ENCODE measurements around the gene MMAB.

MMAB gene

DNA sequence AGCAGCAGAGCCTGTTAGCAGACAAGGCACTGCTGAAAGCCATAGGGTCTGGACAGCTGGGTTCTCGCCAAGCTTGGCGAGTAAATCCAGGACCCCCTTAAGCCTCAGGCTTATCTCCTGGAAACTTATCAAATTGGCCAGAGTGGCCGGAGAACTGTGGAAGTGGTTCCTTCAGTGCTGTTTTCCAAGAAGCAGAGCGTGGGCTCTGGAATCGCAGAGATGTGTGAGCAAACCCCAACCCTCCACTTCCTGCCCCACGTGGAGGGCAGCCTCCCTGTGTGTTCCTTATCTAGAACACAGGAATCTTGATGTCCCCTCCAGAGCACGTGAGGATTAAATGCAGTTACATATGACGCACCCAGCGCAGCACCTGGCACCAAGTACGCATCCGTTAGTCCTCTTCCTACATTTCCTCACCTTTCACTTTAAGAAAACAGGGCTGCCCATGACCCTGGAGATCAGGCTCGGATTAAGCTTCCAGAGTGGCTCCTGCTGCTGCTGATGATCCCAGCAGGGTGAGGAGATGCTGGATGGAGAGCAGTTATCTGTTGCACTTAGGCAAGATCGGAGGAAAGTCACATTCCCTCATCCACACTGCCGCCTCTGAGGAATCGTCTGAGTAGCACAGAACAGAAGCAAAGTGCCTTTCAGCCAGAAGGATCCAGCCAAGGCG, 35.0 kb downstream of the MMAB start:
- DNase-seq (ENCODE audit: low read depth), result no peak

DNA sequence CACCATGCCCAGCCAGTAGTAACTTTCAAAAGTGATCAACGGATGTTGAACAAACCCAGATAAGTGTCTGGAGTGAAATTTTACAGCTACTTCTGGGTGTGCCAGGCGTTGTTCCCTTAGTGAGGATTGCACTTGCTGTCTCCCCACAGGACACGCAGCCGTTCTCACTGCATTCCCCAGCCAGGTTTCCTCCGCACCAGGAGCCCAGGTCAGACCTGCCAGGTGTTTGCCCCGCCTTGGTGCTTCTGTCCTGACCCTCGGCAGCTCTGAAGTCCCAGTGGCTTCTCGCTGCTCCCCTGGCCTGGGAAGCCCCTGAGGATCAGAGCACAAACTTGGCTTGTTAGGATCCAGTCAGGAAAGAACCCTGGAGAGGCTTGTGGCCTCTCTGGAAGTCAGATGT, 36.2 kb downstream of the MMAB start:
- no peak for DNase-seq (ENCODE audit: low read depth)

DNA sequence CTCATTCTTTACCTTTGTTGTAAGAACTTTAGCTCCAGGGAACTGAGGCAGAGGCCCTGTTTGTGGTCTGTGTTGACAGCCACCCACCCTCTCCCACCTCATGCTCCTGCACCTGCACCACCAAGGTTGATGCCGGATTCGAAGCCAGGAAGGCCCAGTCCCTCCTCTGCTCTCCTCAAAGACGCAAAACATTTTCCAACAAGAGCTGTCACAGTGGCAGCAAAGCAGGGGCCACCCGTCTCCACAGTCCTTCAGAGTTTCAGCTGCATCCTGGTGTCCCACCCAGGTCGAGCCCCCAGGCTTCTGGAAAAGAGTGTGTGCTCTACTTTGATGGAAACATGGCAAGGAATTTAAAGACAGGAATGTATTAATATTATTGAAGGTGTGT, 37.4 kb downstream of the MMAB start:
- DNase-seq (ENCODE audit: low read depth), result no peak

DNA sequence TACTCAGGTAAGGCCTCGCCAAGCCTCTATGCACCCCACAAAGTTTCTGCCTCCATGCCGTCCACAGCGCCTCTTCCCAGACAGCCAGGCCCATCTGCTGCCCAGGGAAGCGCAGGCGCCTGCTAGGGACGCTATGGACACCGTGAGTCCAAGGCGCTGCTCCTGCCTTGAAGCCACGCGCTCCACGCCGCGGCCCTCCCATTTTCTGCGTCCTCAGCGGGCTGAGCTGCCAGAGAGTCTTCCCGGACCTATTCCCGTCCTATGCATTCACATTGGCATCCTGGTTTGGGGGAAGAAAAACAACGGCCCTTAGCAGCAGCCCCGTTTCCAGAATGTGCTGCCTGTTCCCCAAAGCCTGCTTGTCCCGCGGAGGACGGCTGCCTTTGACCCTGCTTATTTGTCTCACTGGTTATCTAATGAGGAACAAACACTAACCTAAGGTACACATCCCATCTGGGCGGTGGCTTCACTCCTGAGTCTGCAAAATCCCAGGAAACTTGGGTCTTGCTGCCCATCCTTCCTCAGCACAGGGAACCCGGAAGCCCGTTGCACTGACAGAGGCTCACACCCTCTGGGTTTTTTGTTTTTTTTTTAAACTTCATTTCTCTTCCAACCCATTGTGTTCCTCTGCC, 38.0 kb downstream of the MMAB start:
- no peak for DNase-seq (ENCODE audit: low read depth)

DNA sequence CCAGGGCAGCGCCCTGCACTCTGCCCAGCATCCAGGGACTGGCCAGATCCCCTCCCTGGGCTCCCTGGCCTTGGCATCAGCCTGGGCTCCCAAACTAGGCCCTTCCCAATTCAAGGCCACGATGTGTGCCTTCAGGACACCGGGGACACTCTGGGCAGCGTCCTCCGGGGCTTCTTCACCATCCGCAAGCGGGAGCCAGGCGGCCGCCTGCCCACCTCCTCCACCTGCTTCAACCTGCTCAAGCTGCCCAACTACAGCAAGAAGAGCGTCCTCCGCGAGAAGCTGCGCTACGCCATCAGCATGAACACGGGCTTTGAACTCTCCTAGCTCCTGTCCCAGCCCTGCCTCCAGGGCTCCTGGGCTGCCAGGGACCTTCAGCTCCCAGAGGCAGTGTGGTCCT, 38.8 kb downstream of the MMAB start:
- no peak for DNase-seq (ENCODE audit: low read depth)

DNA sequence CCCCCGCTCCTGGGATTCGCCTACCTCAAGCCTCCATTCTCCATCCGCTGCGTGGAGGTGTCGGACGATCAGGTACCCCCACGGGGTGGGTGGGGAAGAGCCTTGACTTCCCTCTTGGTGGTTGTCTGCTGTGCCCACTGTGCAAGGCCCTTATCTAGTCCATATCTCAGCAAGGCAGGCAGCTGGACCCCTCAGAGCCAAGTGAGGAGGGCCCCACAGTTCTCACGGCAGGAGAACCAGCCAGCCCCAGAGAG, 39.9 kb downstream of the MMAB start:
- DNase-seq (ENCODE audit: low read depth), result no peak

DNA sequence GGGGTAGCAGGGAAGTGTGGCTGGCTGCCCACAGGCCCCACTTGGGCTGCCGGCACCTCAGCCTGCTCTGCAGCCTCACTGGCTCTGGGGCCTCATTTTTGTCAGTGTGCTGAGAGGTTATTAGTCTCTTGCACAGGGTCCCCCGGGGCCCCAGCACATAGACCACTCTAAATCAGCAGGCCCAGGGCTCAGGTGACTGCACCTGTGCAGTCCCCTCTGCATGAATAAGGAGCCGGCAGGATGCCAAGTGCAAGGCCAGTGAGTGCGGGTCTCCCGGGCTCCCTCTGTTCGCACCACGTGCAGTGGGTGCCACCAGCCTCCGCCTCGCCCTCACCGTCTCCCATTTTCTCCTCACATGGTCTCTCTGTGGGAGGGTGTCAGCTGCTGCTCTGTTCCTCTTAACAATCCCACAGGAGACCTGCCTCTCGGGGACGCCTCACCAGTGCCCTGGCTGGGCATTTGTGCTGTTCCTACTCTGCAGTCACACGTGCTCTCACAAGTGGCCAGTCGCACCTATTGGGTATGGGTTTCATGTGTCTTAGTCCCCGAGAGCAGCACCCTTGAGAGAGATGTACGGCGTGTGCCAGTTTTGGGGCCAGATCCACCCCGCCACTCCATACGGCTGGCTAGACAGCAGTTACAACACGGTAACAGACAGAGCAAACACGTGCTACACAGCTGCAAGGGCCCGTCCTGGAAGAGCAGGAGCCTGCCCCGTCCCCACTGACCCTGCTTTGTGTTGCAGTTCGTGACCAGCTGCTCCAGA, 40.4 kb downstream of the MMAB start:
- DNase-seq (ENCODE audit: low read depth), result no peak

DNA sequence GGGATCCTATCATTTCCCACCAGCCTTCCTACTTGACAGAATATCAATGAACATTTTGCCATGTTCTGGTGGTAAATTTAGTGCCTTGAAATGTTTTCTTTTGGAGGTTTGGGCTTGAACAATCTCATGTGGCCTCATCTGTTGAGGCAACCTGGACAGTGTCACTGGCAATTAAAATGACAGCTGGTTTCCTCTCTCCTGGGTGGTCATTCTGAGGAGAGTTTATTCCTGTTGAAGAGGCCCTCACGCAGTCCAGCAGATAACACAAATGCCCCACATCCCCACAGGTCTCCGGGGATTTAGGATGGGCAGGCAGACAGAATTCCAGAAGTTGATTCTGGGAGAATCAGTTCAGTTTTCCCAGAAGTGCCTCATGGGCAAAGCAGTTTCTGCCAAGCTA, 41.9 kb downstream of the MMAB start:
- no peak for DNase-seq (ENCODE audit: low read depth)

DNA sequence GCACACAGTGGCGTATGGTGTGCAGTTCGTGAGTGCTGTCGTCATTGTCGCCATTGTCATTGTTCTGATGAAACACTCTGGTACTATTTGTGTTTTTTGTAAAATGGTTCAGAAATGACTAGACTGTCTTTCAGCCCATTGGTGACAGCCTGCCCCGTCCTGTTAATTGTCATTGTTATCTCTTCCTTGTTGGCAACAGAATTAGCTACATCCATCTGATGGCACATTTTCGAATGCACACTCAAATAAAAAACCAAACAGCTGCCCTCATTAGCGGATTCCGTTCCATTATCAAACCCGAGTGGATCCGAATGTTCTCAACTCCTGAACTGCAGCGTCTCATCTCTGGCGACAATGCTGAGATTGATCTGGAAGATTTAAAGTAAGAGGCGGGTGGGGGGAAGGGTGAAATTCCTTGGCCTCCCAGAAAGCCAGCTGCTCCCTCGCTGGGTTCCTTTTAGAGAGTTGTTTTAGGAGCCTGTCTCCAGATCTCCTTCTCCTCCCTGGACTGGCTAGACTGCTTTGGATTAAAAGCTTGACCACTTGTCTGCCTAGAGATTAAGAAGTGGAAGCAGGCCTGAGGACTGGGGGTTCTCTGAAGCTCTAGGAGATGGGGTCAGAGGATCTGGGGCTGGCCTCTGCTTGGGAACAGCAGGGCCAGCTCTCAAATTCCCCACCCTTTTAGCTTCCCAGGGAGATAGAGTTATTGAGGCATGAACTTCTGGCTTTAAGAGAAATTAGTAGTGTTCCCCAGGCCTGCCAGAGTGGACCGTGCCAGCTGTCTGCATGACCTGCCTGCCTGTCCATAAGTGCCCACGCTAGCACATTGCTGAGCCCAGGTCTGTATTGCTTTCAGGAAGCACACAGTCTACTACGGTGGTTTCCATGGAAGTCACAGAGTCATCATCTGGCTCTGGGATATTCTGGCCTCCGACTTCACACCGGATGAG, 43.3 kb downstream of the MMAB start:
- DNase-seq (ENCODE audit: low read depth), result no peak

DNA sequence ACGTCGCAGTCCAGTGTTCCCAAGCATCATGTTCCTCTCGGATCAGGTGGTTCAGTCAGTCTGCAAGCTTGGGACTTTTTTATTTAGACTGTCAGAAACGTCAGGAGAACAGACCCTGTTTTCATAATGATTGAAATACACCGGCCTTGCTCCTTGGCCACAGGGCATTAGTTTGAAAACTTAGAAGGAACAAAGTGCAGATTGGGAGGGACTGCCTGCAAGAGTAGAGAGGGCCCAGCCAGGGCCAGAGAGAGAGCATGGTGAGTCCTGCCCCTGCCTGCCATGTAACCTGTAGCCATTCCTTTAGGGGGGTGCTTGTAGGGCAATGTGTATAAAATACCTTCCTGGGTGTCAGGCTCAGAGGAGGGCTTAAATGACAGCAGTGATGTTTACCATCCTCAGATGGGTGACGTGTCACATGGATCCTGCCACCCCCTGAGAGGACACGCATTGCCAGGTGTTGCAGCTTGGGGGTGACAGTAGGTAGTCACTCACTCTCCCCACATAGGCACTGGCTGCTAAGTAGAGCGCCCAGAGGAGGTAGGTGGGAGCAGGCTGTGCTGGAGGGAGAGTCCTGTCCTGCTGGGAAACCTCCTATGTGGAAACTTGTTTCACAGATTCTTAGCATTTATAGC, 45.7 kb downstream of the MMAB start:
- no peak for DNase-seq (ENCODE audit: low read depth)

DNA sequence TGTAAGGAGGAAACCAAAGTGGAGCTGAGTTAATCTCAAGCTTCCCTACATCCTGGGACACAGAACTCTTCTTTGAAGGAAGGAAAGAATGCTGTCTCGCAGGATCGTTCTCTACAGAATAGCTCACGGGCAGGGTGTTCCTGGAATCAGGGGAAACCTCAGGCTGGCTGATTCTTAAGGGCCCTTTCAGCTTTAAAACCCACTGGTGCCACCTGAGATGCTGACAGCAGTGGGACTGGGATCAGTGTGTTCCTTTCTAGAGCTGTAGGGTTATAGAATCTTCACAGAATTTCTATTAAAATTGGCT, 48.1 kb downstream of the MMAB start:
- no peak for DNase-seq (ENCODE audit: low read depth)

DNA sequence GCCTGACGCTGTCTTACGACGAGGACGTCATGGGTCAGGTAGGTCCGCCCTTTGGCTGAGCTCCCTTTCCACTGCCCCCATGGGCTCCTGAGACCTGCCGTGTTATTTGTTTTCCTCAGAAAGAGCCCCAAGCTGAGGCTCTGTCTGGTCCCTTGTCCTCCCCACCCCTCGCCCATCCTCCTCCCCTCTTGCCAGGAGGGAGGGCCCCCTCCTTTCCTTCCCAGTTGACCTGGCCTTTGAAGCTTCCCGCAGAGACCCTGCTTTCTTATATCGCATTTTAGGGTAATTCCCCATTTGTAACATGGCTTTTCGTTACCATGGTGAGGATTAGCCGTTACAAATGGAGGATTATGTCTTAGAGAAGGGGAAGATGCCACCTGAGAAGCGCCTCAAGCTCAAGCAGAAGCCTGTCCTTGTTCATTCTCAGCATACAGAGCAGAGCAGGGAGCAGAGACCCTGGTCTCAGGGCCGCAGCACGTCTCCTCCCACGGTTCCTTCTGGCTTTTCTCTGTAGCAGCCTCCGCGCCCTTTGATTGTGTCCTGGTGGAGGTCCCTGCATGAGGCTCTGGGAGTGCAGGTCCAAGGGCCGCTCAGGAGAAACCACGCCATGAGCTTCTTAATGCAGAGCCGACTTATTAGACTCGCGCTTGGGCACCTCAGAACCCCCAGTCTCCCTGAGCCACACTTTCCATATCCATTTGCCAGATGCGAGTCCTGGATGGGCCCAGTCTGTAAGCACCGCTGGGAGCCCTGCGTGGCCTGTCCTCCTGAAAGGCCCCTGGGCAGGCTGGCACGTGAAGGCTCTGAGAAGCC, 48.6 kb downstream of the MMAB start:
- no peak for DNase-seq (ENCODE audit: low read depth)

DNA sequence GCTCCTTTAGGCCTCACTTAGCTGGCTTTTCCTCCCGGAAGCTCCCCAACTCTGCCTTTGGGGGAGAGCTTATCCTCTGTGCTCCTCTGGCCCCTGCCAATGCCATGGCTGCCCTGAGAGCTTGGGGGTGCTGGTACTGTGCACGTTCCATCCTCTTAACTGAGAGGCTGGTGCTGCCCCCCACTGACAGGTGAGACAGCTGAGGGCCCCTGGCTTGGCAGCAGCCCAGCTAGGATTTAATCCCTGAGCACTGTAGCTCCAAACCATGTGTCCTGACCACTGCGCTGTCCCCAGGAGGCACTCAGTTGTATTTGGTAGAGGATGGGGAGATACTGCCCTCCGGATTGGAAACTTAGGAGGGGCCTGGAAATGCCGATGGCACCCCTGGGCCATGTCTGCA, 49.8 kb downstream of the MMAB start:
- no peak for DNase-seq (ENCODE audit: low read depth)

DNA sequence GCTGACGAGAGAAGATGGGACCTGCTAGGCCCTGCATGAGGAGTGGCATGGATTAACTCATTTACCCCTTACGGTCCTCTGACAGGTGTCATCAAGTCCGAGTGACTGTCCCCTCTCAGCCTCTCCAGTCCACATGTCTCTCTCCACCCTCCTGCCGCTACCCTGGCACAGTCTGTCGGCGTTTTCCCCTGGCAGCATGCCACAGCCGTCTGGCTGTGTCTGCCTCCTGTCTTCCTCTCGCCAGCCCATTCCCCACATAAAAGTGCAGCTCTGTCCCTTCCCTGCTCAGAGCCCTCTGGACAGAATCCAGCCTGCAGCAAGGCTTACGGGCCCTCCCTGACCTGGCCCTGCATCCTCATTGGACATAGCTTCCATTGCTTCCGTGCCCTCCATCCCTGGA, 50.2 kb downstream of the MMAB start:
- DNase-seq (ENCODE audit: low read depth), result no peak

DNA sequence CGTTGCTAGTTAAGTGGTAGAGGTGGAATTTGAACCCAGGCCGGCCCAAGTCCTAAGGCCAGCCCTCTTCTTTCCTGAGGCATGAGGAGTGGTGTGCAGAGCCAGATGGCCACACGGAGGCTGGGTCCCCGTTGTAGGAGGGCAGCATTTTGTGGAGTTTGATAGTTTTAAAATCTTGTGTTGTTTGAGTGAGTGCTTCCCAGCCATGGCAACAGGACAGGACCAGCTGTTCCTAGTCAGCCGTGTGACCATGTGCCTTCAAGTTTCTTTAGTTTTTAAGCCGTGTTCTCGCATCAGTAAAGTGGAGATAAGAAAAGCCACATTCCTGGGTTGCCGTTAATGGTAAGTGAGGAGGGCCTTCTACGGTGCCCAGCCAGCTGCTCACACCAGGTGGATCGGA, 51.5 kb downstream of the MMAB start:
- DNase-seq (ENCODE audit: low read depth), result no peak

DNA sequence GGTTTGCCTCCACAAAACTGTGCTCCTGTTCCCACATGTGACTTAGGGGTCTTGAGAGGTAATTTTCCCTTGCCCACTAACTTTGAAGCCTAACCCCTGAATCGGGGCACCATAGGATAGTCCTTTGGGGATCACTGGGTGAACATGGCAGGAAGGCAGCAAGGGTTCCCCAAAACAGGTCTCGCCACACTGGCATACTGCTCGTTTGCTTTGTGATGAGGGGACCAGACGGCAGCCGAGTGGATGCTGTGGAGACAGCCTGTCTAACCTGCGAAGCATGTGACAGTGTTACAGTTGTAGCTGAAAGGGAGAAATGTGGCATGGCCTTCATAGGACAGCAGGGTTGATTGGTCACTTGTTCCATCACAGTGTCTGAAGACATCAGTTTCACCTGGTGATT, 53.5 kb downstream of the MMAB start:
- DNase-seq (ENCODE audit: low read depth), result no peak

DNA sequence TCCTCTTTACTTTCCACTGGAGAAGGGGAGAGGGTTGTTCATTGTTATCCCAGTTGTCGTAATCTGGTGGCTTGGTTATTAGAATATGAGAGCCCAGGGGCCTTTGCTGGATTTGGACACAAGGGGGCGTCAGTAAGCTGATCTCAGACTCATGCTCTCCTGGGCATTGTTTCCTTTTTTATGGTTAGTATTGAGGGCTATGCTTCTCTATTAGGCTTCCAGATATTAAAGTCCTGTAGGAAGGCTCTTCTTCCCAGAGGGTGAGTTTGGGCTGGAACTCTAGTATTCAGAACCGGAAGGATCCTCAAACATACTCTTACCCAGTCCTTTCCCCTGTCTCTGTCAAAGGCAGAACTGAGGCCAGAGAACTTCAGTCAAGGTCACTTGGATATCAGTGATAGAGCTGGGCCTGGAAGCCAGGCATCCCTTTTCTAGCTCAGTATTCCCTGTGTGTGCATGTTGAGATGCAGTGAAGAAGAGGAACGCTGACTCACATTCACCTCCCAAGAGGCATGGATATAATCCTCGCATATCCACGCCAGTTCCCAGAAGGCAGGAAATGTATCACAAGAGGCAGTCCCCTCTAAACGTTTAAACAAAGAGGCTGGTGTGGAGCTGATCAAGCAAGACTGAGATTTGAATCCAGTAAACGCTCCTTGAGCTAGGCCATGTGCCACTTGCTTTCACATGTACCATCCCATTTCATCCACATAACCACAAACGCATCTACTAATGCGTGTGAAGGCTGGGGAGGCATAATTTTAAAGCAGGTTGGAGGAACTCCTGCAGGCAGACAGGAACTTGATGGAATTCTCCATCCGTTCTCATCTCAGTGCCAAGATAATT, 54.3 kb downstream of the MMAB start:
- peak; percentile 8 for DNase-seq (ENCODE audit: low read depth)

DNA sequence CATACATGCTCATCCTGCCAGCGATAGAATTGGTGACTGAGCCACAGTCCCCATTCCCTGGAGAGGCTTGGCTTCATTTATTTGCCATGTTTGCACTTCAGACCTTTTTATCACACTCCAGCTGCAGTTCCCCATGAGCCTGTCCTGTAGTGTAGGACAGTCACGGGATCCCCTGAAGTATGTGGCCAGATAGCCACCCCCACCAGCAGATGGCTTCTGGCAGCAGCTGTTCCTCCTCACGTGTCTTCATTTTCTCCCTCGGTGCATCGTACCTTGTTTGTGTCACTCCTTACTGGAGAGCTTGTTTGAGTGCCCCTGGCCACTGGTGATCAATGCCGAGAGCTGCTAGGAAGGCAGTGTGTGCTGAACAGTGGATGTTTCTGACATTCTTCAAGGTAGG, 55.7 kb downstream of the MMAB start:
- DNase-seq (ENCODE audit: low read depth), result no peak

DNA sequence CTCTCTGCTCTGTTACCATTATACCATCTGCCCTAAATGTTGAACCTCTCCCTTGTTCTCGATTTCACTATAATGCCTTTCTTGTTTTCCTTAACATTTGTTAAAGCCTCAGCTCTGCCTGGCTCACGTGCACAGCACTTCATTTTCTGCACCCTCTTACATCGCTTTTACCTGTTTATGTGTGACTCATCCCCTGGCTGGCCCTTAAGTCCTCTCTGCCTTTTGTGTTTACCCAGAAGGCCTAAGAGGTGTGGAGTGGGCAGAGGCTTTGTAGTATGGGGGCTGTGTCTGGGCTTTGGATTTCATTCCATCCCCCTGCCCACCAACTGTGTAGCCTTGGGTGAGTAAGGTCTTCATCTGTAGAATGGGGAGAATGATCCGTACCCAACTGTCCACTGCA, 59.3 kb downstream of the MMAB start:
- DNase-seq (ENCODE audit: low read depth), result no peak

DNA sequence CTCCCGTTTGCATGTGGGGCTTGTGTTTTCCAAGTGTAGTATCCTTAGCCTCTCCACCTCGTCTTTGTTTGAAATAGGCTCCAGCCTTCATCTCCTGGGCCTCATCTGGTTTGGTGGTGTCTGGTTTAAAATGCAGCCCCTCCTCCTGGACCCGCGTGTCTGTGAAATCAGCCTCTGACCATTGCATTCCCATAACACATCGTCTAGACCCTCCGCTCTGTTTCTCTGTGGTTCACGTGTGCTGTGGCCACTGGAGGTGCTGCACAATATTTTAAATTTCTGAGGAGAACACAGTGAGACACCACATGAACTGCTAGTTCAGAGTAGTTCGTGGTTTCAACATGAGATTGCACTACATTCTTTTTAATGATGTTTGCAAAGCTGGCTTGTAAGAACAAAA, 60.3 kb downstream of the MMAB start:
- DNase-seq (ENCODE audit: low read depth), result no peak

DNA sequence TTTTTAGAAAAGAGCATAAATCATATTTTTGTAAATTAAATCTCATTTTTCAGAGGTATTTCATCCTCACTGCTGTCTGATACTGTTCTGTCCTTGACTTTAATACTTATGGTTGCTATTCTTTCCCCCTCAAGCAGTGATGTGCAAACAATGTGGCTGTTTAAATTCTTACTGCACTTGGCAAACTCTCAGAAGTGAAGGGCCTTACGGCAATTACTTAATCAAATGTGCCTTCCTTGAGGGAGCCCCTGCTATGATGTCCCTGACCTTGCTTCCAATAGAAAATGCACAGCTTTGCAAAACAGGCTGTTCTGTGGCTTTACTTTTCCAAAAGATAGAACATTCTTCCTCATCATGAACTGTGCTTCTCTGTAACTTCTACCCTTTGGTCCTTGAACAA, 60.7 kb downstream of the MMAB start:
- no peak for DNase-seq (ENCODE audit: low read depth)

All from stimulated activated CD8-positive, alpha-beta memory T cell treated with anti-CD3 and anti-CD28 coated beads, Interleukin-15, amount 100 ng/mL, for 24 hours (primary cell).